H9 (cell line): ENCODE measurements around the gene PPM1B. TPM values are rescaled to one million over a fixed set of nuclear protein-coding genes. Genes with fewer than 3 reads are reported as not detected.

Experiments
- DNase-seq: peaks from one replicate; pipeline ENCODE4 v3.0.0-alpha.2; 2017
- H2AFZ ChIP-seq: one replicate; pipeline ENCODE4 v1.6.1; 2013; ENCODE audit warnings: mild to moderate bottlenecking, low read length, control low read depth, moderate library complexity
- H2AK5ac ChIP-seq: 2 replicates; pipeline ENCODE4 v1.6.1; 2013; ENCODE audit warnings: low read length, control low read depth, mixed read lengths; ENCODE audit not compliant: insufficient read length
- H2BK120ac ChIP-seq: one replicate; pipeline ENCODE4 v1.6.1; 2013; ENCODE audit warnings: low read depth, mild to moderate bottlenecking, low read length, control low read depth, inconsistent platforms; ENCODE audit not compliant: poor library complexity, severe bottlenecking
- H2BK12ac ChIP-seq: 2 replicates; pipeline ENCODE4 v1.6.1; 2013; ENCODE audit warnings: low read length, control low read depth, mixed read lengths, low read depth; ENCODE audit not compliant: insufficient read length
- H2BK15ac ChIP-seq: 2 replicates; pipeline ENCODE4 v1.6.1; 2013; ENCODE audit warnings: low read depth, low read length, control low read depth
- H2BK20ac ChIP-seq: one replicate; pipeline ENCODE4 v1.6.1; 2013; ENCODE audit warnings: low read depth, mild to moderate bottlenecking, low read length, control low read depth, inconsistent platforms; ENCODE audit not compliant: poor library complexity, severe bottlenecking
- H2BK5ac ChIP-seq: 2 replicates; pipeline ENCODE4 v1.6.1; 2013; ENCODE audit warnings: low read length, control low read depth, mixed read lengths; ENCODE audit not compliant: insufficient read length
- H3K14ac ChIP-seq: 2 replicates; pipeline ENCODE4 v1.6.1; 2013; ENCODE audit warnings: low read length, control low read depth; ENCODE audit not compliant: insufficient read depth
- H3K18ac ChIP-seq: 2 replicates; pipeline ENCODE4 v1.6.1; 2013; ENCODE audit warnings: low read depth, mild to moderate bottlenecking, mixed read lengths, low read length, control low read depth; ENCODE audit not compliant: insufficient read length
- H3K23ac ChIP-seq: 2 replicates; pipeline ENCODE4 v1.6.1; 2013; ENCODE audit warnings: low read length, control low read depth, mixed read lengths, low read depth; ENCODE audit not compliant: insufficient read length
- H3K23me2 ChIP-seq: 2 replicates; pipeline ENCODE4 v1.6.1; 2013; ENCODE audit warnings: low read depth, mild to moderate bottlenecking, mixed read lengths, low read length, control low read depth; ENCODE audit not compliant: insufficient read length, poor library complexity, severe bottlenecking
- H3K27ac ChIP-seq: 2 replicates; pipeline ENCODE4 v1.5.1; 2013; ENCODE audit warnings: low read length, control low read depth, mixed read lengths, low read depth; ENCODE audit not compliant: insufficient read length
- H3K27me3 ChIP-seq: 2 replicates; pipeline ENCODE4 v1.6.1; 2013; ENCODE audit warnings: low read length, control low read depth, inconsistent platforms; ENCODE audit not compliant: insufficient read depth
- H3K4ac ChIP-seq: 2 replicates; pipeline ENCODE4 v1.6.1; 2013; ENCODE audit warnings: low read depth, mild to moderate bottlenecking, control low read depth, inconsistent platforms, low read length, moderate library complexity
- H3K4me1 ChIP-seq: 2 replicates; pipeline ENCODE4 v1.6.1; 2013; ENCODE audit warnings: low read length, control low read depth, inconsistent platforms; ENCODE audit not compliant: insufficient read depth
- H3K4me2 ChIP-seq: 2 replicates; pipeline ENCODE4 v1.6.1; 2013; ENCODE audit warnings: low read length, control low read depth, mixed read lengths; ENCODE audit not compliant: insufficient read length, insufficient read depth
- H3K56ac ChIP-seq: 2 replicates; pipeline ENCODE4 v1.6.1; 2013; ENCODE audit warnings: low read depth, mild to moderate bottlenecking, mixed read lengths, low read length, control low read depth; ENCODE audit not compliant: insufficient read length
- H3K79me1 ChIP-seq: 2 replicates; pipeline ENCODE4 v1.6.1; 2013; ENCODE audit warnings: low read depth, mild to moderate bottlenecking, moderate library complexity, low read length, control low read depth, inconsistent platforms; ENCODE audit not compliant: insufficient read depth, poor library complexity, severe bottlenecking
- H3K79me2 ChIP-seq: 2 replicates; pipeline ENCODE4 v1.6.1; 2013; ENCODE audit warnings: low read length, control low read depth, inconsistent platforms; ENCODE audit not compliant: insufficient read depth
- H3K9ac ChIP-seq: 2 replicates; pipeline ENCODE4 v1.6.1; 2013; ENCODE audit warnings: low read length, control low read depth, mixed read lengths; ENCODE audit not compliant: insufficient read length; ENCODE audit errors: extremely low read depth
- H3K9me3 ChIP-seq: one replicate; pipeline ENCODE4 v1.6.1; 2013; ENCODE audit warnings: low read depth, low read length, inconsistent platforms; ENCODE audit not compliant: control insufficient read depth
- H3T11ph ChIP-seq: one replicate; pipeline ENCODE4 v1.6.1; 2013; ENCODE audit warnings: mild to moderate bottlenecking, low read length, control low read depth, inconsistent platforms
- H4K20me1 ChIP-seq: one replicate; pipeline ENCODE4 v1.6.1; 2013; ENCODE audit not compliant: control insufficient read depth, insufficient read length, insufficient read depth
- H4K5ac ChIP-seq: 2 replicates; pipeline ENCODE4 v1.6.1; 2013; ENCODE audit warnings: low read depth, mild to moderate bottlenecking, mixed read lengths, low read length, control low read depth; ENCODE audit not compliant: insufficient read length
- H4K8ac ChIP-seq: replicated peaks from 2 replicates; pipeline ENCODE4 v1.6.1; 2013; ENCODE audit warnings: low read length, control low read depth, mixed read lengths, low read depth; ENCODE audit not compliant: insufficient read length
- H4K91ac ChIP-seq: 2 replicates; pipeline ENCODE4 v1.6.1; 2013; ENCODE audit warnings: low read depth, mild to moderate bottlenecking, moderate library complexity, mixed read lengths, low read length, control low read depth; ENCODE audit not compliant: insufficient read length
- H3K27ac Mint-ChIP-seq, 3 experiments: 2 replicates in 2 of 3; 3 replicates in 1 of 3; pipeline ENCODE4 v1.8.0; 2020 to 2021; ENCODE audit warnings: mixed read lengths in 3 of 3, mild to moderate bottlenecking in 1 of 3, moderate library complexity in 1 of 3
- H3K27me3 Mint-ChIP-seq: 2 replicates; pipeline ENCODE4 v1.8.0; 2021; ENCODE audit warnings: low read depth, mild to moderate bottlenecking, moderate library complexity, mixed read lengths
- H3K36me3 Mint-ChIP-seq, 3 experiments: 2 replicates in 2 of 3; 3 replicates in 1 of 3; pipeline ENCODE4 v1.8.0; 2020 to 2021; ENCODE audit warnings: low read depth in 3 of 3, mixed read lengths in 3 of 3; ENCODE audit not compliant: insufficient read depth in 1 of 3
- H3K4me1 Mint-ChIP-seq, 2 experiments: 2 replicates each; pipeline ENCODE4 v1.8.0; 2020; ENCODE audit warnings: mixed read lengths in 2 of 2
- H3K4me3 Mint-ChIP-seq, 2 experiments: 2 replicates in 1 of 2; 3 replicates in 1 of 2; pipeline ENCODE4 v1.8.0; 2020 to 2021; ENCODE audit warnings: mild to moderate bottlenecking in 2 of 2, mixed read lengths in 2 of 2, moderate library complexity in 1 of 2
- H3K9me3 Mint-ChIP-seq, 2 experiments: 2 replicates in 1 of 2; 3 replicates in 1 of 2; pipeline ENCODE4 v1.8.0; 2020; ENCODE audit warnings: mild to moderate bottlenecking in 2 of 2, mixed read lengths in 2 of 2, moderate library complexity in 1 of 2
- WGBS: extraction: QIAGEN DNeasy Blood & Tissue Kit; methylation state at CpG from one replicate; pipeline ENCODE4 v1.1.7; 2013; ENCODE audit warnings: missing lambda C conversion rate, low lambda C conversion rate, mixed read lengths; ENCODE audit not compliant: insufficient read length; ENCODE audit errors: extremely low coverage; 5-methylcytosine and 5-hydroxymethylcytosine counted together
- total RNA-seq: library from RNA; stranded (reverse); gene quantifications from 2 replicates; pipeline ENCODE4 v1.2.1, GENCODE V29; 2021
- TF ChIP-seq, protein P1 (sequence below): fragments of 200-600 bp; sonication (generic); conservative IDR thresholded peaks from 3 replicates; pipeline ENCODE4 v1.8.0; 2021; ENCODE audit warnings: antibody characterized with exemption, mild to moderate bottlenecking

The PPM1B gene
- total RNA-seq, 1 experiment from 2014 or later = 156 TPM

DNA sequence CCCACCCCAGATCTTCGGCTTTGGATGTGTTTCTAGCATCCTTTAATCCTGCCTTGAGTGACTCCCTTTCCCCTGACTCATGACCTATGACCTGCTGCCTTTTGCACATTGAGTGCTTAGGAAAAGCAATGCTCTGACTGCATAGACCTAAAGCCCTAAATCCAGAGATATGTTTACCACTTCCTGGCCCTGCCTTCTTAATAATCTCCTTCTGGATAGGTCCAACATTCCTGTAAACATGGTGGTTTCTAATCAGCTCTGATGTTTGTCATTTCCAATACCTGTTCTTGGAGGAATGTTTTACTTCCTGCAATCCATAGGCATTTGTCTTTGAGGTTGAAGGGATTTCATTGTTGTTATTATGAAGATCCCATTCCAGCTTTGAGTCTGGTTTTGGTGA lies 108.9 kb downstream of the PPM1B start:
- Histone ChIP-seq H2BK120ac (no peak overlapping the region), H3K79me2 (no peaks in the 10 kb centered on the region), H2BK5ac (no peak overlapping the region), H4K5ac (no peak overlapping the region), H3K4ac (no peak overlapping the region), H4K8ac (no peak overlapping the region), H3K79me1 (no peaks in the 10 kb centered on the region), H4K20me1 (no peaks in the 10 kb centered on the region), H3K4me1 (no peaks in the 10 kb centered on the region), H3K4me2 (no peak overlapping the region), H3K56ac (no peak overlapping the region), H3K9me3 (no peaks in the 10 kb centered on the region), H3K23ac (no peak overlapping the region), H2AFZ (no peak overlapping the region), H3K27ac (no peak overlapping the region), H3K27me3 (no peaks in the 10 kb centered on the region), H3T11ph (no peak overlapping the region), H3K9ac (no peak overlapping the region), H4K91ac (no peak overlapping the region), H3K23me2 (no peaks in the 10 kb centered on the region), H2BK15ac (no peak overlapping the region), H2BK12ac (no peak overlapping the region), H3K14ac (no peak overlapping the region), H3K18ac (no peak overlapping the region), H2AK5ac (no peak overlapping the region), H2BK20ac (no peak overlapping the region)
- no peaks in the 10 kb centered on the region for H3K27me3 Mint-ChIP-seq
- WGBS = no CpG with 5 or more reads among the region's 1 CpG
- H3K27ac Mint-ChIP-seq = no peak overlapping the region; a peak in 2 of 7 replicates
- H3K4me3 Mint-ChIP-seq = no peak overlapping the region
- peaks cover 0 to under 1% of the 10 kb centered on the region in 2 experiments; a peak in 1 of 4 replicates for H3K4me1 Mint-ChIP-seq
- H3K9me3 Mint-ChIP-seq = no peaks in the 10 kb centered on the region
- no peaks in the 10 kb centered on the region for H3K36me3 Mint-ChIP-seq
- DNase-seq = no peak
- TF ChIP-seq, protein P1, sequence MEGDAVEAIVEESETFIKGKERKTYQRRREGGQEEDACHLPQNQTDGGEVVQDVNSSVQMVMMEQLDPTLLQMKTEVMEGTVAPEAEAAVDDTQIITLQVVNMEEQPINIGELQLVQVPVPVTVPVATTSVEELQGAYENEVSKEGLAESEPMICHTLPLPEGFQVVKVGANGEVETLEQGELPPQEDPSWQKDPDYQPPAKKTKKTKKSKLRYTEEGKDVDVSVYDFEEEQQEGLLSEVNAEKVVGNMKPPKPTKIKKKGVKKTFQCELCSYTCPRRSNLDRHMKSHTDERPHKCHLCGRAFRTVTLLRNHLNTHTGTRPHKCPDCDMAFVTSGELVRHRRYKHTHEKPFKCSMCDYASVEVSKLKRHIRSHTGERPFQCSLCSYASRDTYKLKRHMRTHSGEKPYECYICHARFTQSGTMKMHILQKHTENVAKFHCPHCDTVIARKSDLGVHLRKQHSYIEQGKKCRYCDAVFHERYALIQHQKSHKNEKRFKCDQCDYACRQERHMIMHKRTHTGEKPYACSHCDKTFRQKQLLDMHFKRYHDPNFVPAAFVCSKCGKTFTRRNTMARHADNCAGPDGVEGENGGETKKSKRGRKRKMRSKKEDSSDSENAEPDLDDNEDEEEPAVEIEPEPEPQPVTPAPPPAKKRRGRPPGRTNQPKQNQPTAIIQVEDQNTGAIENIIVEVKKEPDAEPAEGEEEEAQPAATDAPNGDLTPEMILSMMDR = no peak
